Glutamatergic neuron (in vitro differentiated cells): ENCODE measurements around the gene SLC26A5. TPM values are rescaled to one million over a fixed set of nuclear protein-coding genes. Genes with fewer than 3 reads are reported as not detected.

Experiments used
- DNase-seq: peaks from one replicate; pipeline ENCODE4 v3.0.0; 2022
- H3K27ac Mint-ChIP-seq: one replicate; pipeline ENCODE4 v1.8.0; 2020; ENCODE audit warnings: mild to moderate bottlenecking, mixed read lengths, inconsistent platforms; ENCODE audit not compliant: unreplicated experiment
- H3K27me3 Mint-ChIP-seq: one replicate; pipeline ENCODE4 v1.8.0; 2020; ENCODE audit warnings: mild to moderate bottlenecking, moderate library complexity, mixed read lengths, inconsistent platforms; ENCODE audit not compliant: unreplicated experiment
- H3K36me3 Mint-ChIP-seq: one replicate; pipeline ENCODE4 v1.8.0; 2020; ENCODE audit warnings: mild to moderate bottlenecking, mixed read lengths, inconsistent platforms; ENCODE audit not compliant: unreplicated experiment
- H3K4me1 Mint-ChIP-seq: one replicate; pipeline ENCODE4 v1.8.0; 2020; ENCODE audit warnings: mild to moderate bottlenecking, low read depth, mixed read lengths, inconsistent platforms; ENCODE audit not compliant: unreplicated experiment
- H3K4me3 Mint-ChIP-seq: one replicate; pipeline ENCODE4 v1.8.0; 2020; ENCODE audit warnings: mild to moderate bottlenecking, mixed read lengths, inconsistent platforms; ENCODE audit not compliant: unreplicated experiment
- H3K9me3 Mint-ChIP-seq: one replicate; pipeline ENCODE4 v1.8.0; 2020; ENCODE audit warnings: mild to moderate bottlenecking, moderate library complexity, mixed read lengths, inconsistent platforms; ENCODE audit not compliant: unreplicated experiment
- total RNA-seq: library from RNA; stranded (reverse); fragmentation: NEBNext Ultra II Directional; extraction: Animal tissue kit (Norgen Biotek cat#: 25700); gene quantifications from one replicate; pipeline ENCODE4 v1.2.1, GENCODE V29; 2021; ENCODE audit not compliant: unreplicated experiment
- TF ChIP-seq, protein P1 (sequence below): fragments of 200-600 bp; sonication (generic); IDR thresholded peaks from one replicate; pipeline ENCODE4 v1.5.0; 2021; ENCODE audit not compliant: partially characterized antibody, unreplicated experiment

The SLC26A5 gene
- total RNA-seq, 1 donor from 2014 or later: not detected

DNA sequence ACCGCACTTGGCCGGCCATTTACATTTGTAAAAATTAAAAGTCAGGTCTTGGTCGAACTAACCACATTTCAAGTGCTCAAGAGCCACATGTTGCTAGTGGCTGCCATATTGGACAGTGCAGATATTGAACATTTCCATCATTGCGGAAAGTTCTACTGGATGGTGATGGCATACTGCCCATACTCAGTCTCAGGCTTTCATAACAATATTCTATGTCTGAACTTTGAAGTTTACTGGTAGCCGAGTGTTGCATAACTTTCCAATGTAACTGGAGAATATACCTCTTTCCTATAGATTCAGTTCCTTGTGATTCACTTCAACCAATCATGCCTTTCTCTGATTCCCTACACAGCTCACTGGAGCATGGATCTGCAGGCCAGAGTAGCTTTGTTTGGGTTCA is 54.9 kb downstream of the SLC26A5 start:
- Mint-ChIP-seq H3K36me3 (no peaks in the 10 kb centered on the region), H3K27ac (no peak overlapping the region), H3K9me3 (no peaks in the 10 kb centered on the region), H3K4me3 (no peak overlapping the region), H3K27me3 (no peaks in the 10 kb centered on the region), H3K4me1 (no peaks in the 10 kb centered on the region)
- TF ChIP-seq, protein P1, sequence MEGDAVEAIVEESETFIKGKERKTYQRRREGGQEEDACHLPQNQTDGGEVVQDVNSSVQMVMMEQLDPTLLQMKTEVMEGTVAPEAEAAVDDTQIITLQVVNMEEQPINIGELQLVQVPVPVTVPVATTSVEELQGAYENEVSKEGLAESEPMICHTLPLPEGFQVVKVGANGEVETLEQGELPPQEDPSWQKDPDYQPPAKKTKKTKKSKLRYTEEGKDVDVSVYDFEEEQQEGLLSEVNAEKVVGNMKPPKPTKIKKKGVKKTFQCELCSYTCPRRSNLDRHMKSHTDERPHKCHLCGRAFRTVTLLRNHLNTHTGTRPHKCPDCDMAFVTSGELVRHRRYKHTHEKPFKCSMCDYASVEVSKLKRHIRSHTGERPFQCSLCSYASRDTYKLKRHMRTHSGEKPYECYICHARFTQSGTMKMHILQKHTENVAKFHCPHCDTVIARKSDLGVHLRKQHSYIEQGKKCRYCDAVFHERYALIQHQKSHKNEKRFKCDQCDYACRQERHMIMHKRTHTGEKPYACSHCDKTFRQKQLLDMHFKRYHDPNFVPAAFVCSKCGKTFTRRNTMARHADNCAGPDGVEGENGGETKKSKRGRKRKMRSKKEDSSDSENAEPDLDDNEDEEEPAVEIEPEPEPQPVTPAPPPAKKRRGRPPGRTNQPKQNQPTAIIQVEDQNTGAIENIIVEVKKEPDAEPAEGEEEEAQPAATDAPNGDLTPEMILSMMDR: no peak
- DNase-seq: no peak

DNA sequence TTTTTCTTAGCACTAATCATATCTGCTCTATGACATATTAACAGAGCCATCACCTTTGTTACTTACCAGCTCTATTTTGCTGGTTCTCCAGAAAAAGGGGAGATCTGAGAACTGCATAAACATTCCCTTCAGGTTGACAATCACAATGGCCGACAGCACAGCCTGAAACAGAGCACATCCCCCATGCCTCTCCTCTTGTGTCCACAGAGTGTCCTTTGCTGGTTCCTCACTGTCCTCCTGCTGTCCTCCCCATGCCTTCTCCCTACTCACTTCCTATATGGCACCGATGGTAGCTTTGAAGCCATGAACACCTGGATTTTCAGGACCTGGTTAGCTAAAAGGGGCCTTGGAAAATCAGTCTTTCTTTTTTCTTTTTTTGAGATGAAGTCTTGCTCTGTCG is 56.7 kb downstream of the SLC26A5 start:
- Mint-ChIP-seq H3K4me3 (no peak overlapping the region), H3K9me3 (no peaks in the 10 kb centered on the region)

DNA sequence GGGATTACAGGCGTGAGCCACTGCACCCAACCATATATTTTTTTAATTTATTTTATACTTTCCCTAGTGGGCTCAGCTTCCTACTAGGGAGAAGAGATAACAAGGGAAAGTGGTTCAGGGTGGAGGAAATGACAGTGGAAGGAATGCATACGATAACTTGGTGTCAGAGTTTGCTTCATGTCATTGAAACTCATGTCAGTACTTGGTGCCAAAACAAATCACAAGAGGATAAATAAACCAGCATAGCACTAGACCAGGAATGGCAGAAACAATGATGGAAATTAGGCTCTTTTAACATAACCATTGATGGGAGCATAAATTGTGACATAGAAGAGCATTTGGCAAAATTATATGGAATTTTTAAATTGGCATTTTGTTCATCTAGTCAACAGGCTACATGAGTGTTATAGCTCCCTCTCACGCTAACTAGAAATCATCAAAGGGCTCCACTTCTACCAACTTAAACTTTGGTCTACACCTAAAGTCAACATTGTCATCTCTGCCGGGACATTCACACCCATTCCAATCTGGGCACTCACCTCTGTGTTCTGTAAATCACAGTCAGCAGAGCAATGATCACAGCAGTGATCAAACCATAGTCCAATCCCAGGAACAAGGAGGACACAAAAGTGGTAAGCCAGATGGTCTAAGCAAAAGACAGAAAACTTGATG is 57.4 kb downstream of the SLC26A5 start:
- H3K36me3 Mint-ChIP-seq: no peaks in the 10 kb centered on the region
- DNase-seq: no peak
- no peak overlapping the region for H3K4me3 Mint-ChIP-seq
- H3K9me3 Mint-ChIP-seq: no peaks in the 10 kb centered on the region
- no peak overlapping the region for H3K27ac Mint-ChIP-seq
- TF ChIP-seq, protein P1: no peak
- H3K4me1 Mint-ChIP-seq: no peaks in the 10 kb centered on the region
- no peaks in the 10 kb centered on the region for H3K27me3 Mint-ChIP-seq

More for the DNA sequence above, 56.7 kb downstream of the SLC26A5 start:
- H3K36me3 Mint-ChIP-seq: no peaks in the 10 kb centered on the region
- H3K27me3 Mint-ChIP-seq: no peaks in the 10 kb centered on the region
- TF ChIP-seq, protein P1: no peak
- H3K4me1 Mint-ChIP-seq: no peaks in the 10 kb centered on the region
- DNase-seq: no peak
- H3K27ac Mint-ChIP-seq: no peak overlapping the region

DNA sequence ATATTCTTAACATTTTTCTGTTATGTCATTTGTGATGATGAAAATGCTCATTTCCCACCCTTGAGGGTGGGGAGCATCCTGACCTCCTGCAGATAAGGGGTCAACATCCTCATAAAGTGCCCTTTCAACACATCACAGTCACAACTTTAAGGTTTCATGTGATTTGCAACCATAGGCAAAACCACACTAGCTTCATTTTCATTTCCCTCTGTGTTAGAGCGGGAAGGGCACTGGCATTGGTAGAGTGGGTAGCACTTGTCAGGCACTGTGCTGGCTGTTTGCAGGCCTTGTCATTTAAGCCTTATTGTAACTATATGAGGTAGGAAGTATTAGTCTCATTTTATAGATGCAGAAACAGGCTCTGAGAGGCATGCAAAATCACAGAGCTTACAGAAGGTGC is 58.8 kb downstream of the SLC26A5 start:
- Mint-ChIP-seq H3K27ac (no peak overlapping the region), H3K4me1 (no peaks in the 10 kb centered on the region), H3K9me3 (no peaks in the 10 kb centered on the region), H3K27me3 (peaks cover 1% of the 10 kb centered on the region), H3K36me3 (no peaks in the 10 kb centered on the region), H3K4me3 (no peak overlapping the region)
- no peak for DNase-seq
- TF ChIP-seq, protein P1: no peak

DNA sequence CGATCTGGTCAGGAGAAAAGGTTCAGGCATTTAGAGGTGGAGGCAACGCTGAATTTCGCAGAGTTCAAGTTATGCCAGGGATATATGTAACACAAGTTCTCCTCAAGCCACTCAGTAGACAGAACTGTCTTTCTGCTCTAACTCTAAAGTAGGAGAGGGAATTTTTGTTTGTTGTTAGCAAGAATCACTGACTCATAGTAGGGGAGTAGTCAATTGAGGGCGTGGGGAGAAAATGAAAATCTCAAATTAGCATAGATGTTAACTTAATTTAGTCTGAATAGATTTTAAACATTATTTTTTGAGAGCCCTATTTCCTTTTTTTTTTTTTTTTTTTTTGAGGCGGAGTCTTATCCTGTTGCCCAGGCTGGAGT is 64.0 kb downstream of the SLC26A5 start:
- no peak overlapping the region for H3K27ac Mint-ChIP-seq
- TF ChIP-seq, protein P1: no peak
- no peaks in the 10 kb centered on the region for H3K4me1 Mint-ChIP-seq
- no peak for DNase-seq
- no peaks in the 10 kb centered on the region for H3K9me3 Mint-ChIP-seq
- H3K4me3 Mint-ChIP-seq: no peak overlapping the region
- peaks cover 1% of the 10 kb centered on the region for H3K27me3 Mint-ChIP-seq
- no peaks in the 10 kb centered on the region for H3K36me3 Mint-ChIP-seq
